ENCODE measurements around the gene STX11.
"Not testable (repeated sequence)": the region's sequence is repeated elsewhere in the genome, so short reads cannot be mapped to it uniquely, and the experiment has no call there.

Gene STX11

DNA sequence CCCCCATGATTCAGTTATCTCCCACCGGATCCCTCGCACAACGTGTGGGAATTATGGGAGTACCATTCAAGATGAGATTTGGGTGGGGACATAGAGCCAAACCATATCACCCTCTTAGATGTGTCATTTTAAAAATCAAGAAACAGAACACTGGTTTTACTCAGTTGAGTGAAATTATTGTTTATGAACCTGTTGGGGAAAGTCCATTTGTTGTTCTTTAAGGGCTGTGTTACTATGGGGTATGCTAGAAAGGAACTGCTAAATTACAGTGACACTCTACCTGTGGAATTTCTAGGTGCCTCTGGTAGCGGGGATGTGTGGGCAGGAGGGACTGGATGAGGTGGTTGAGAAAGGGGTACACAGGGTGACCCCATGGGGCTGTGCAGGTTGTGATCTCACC is 28.9 kb downstream of the STX11 start:
- no peak for DNase-seq

DNA sequence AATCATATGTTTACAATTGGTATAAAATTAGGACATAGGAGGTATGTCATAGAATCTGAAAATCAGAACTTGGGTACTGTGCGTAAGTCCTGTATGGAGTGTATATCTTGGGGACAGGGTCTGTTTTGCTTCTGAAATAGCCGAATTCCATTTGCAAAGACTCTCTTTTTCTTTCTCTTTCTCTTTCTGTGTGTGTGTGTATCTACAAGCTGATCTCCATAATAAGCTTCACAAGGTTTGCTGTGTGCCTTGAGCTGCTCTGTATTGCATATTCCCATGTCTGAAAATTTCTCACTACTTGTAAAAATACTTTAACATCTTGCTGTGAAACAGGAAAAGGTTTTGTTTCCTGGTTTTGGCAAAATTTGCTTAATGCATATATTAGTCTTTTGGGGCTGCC is 29.5 kb downstream of the STX11 start:
- DNase-seq = no peak

GRCh38 chr6:144180354-144180753 is 30.0 kb downstream of the STX11 start:
- not testable (repeated sequence) for DNase-seq

- DNase-seq = no peak
Observed at GRCh38 chr6:144181639-144182038, 31.3 kb downstream of the STX11 start.

- DNase-seq = not testable (repeated sequence)
Observed at GRCh38 chr6:144184186-144184585, 33.9 kb downstream of the STX11 start.

DNA sequence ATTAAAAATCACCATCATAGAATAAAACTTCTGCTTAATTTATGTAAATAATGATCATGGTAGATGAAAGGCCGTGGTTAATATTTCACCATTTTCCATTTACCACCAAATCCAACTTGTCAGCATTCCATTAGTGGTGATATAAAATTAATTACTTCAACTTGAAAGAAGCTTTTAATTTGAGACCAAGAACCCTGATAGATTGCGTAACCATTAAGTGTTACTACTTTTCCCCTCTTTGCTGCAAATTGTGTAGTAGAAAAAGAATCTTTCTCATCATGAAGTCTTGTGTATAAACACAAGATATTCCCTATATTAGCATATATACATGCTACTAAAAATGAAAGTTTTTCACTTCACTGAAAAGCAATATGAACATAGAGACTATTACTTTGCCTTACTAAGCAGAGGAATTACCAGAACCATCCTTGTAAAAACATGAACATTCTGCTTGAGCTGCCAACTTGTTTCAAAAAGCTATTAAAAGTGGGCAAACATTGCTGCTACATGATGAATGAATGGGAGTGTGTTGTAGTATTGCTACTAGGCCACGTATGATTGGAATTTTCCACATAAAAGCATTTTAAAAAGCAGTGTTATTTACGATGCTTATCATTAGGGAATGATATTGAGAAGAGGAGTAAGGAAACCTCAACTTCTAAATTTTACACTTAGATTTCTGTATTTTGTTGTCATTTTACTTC is 35.0 kb downstream of the STX11 start:
- DNase-seq = no peak

DNA sequence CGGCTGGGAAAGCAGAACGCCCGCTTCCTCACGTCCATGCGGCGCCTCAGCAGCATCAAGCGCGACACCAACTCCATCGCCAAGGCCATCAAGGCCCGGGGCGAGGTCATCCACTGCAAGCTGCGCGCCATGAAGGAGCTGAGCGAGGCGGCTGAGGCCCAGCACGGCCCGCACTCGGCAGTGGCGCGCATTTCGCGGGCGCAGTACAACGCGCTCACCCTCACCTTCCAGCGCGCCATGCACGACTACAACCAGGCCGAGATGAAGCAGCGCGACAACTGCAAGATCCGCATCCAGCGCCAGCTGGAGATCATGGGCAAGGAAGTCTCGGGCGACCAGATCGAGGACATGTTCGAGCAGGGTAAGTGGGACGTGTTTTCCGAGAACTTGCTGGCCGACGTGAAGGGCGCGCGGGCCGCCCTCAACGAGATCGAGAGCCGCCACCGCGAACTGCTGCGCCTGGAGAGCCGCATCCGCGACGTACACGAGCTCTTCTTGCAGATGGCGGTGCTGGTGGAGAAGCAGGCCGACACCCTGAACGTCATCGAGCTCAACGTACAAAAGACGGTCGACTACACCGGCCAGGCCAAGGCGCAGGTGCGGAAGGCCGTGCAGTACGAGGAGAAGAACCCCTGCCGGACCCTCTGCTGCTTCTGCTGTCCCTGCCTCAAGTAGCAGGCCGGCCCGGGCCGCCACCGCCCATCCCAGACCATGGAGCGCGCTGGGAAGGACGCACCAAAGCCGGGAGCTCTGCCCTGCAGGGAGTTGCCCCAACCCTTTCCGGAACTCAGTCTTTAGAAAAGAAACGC is 36.7 kb downstream of the STX11 start:
- no peak for DNase-seq

DNA sequence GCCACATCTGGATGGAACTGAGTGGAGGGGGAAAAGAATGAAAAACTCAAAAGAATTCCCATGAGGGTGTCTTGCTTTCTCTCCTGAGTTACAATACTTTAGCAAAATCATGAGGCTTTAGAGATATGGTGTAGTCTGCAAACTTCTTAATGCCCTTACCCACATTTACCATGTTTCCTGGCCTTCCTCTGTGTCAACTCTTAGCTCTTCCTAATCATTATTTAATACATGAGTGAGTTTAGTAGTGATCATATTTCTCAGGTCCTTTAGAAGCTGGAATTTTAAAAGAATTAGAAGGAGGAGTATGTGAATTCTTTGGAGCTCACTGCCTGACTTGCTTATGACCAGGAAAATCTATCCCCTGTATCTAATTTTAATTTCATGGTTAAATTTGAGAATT is 39.0 kb downstream of the STX11 start:
- no peak for DNase-seq

DNA sequence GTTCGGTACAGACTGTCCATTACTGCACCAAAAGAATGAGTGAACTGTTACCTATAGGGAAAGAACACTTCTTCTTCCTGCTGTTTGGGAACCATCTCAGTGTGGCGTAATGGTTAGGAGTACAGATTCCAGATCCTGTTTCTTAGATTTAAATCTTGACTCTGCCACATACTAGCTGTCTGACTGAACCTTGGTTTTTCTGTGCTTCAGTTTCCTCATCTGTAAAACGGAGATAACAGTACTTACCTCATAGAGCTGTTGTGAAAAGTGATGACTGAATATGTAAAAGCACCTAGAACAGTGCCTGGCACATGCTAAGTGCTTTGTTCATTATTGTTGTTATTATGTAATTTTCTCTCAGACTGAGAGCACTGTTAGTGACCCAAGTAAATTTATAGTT is 39.8 kb downstream of the STX11 start:
- DNase-seq = no peak

DNA sequence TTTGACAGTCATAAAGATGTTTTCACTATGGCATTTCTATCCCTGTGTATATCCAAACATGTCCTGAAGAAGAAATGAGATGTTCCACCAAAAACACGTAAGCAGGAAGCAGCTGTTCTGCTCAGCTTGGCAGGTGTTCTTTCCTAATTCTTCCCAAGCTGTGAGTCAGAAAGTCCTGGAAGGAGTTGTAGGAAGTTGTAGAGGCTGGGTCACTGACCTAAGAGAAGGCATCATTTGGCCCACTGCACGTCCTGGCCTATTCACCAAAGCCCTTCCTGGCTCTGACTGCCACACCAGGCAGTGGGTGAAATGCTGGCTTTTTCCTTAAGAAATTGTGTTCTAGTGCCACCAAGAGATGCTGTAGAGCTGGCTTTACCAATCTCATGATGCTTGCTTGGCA is 40.3 kb downstream of the STX11 start:
- no peak for DNase-seq

GRCh38 chr6:144193181-144193580 is 42.9 kb downstream of the STX11 start:
- DNase-seq = no peak

DNA sequence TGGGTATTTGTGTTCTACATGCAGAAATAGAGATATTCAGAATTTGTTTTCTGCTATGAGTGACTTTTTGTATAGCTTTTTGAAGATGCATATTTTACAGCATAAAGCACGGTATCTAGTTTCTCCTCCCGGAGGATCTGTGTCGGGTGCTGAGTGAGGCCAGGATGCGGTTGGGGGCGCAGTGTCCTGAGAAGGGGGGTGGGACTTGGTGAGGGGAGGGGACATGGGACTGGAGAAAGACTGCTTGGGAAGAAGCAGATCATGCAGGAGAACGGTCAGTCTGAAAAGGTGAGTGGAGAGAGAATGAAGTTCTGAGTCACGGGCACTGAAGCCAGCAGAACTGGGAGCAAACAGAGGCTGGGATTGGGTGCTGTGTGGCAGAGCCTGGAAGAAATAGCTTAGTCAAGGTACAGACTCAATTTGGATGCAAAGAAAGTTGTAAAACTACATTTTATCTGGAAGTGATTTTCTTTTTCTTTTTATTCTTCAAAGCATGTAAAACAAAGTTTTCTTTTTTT is 44.0 kb downstream of the STX11 start:
- DNase-seq = no peak

GRCh38 chr6:144195671-144196270 is 45.5 kb downstream of the STX11 start:
- DNase-seq = no peak

GRCh38 chr6:144197919-144198318 is 47.6 kb downstream of the STX11 start:
- DNase-seq = no peak

DNA sequence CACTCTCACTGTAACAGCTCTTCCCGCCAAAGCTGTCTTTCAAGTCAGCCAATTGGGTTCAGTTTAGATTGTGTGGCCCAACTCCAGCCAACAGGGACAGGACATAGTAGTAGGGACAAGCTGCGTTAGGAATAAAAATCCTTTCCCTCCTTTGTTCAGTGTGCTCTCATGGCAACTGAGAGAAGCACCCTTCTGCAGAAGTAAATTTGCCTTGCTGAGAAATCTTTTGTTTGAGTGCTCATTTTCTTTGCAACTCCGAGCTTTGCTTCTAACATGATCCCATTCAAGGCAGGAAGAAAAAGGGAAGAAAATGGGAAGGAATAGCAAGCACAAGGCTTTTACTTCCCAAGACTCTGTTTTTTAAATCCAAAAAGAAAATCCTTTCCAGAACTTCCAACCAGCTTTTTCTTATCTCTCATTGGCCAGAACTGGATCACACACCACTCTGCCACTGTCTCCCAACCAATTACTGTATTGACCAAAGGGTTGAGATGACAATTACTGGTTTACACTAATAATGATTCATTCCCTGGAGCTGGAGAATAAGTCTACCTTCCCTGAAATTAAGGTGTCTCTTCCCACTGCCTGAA is 52.7 kb downstream of the STX11 start:
- no peak for DNase-seq

GRCh38 chr6:144211160-144211559 is 60.8 kb downstream of the STX11 start:
- DNase-seq = no peak

DNA sequence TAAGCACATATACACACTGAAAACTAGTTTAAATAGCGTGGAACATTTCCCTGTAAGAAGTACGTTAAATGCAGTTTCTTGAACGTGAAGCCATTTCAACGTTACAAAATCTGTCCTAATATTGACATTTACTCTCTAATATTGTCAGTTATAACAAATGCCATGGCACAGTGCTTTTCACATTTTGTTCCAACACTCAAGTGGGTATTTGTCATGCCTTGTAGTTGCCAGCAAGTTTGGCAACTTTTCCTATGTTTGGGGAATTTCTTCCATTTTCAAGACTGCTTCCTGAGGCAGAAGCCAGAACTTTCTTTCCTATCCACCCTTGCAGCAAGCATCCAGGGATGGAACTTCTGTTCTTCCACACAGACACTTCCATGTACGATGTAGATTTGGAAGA is 63.0 kb downstream of the STX11 start:
- DNase-seq = no peak

- no peak for DNase-seq
Observed at GRCh38 chr6:144214029-144214428, 63.7 kb downstream of the STX11 start.

DNA sequence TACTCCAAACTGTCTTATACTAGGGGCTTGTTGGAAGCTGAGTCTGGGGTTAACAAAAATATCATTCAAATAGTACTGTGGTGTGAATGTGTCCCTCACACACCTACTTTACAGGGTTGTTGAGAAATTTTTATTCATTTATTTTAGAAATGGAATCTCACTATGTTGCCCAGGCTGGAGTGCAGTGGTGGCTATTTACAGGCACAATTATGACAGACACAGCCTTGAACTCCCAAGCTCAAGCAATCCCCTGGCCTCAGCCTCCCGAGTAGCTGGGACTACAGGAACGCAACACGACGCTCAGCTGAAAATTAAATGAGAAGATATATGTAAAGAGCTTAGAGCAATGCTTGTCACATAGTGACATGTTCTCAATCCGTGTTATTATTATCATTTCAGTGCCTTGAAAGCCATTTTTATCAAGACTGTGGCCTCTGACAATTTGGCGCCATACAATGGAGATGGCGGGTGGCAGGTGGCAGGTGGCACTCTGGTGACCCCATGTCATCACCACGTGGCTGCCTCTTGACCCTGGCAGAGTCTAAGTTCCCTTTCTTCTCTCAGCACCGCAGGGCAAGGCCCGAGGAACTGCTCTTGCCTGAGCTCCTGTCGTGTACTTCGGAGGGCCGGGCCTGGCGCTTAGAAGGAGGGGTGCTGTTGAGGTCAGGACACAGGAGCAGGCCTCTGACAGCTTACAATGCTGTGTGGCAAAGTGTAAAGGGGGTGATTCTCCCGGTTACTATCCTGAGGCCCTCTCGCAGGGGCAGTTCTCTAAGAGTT is 64.5 kb downstream of the STX11 start:
- DNase-seq = no peak

DNA sequence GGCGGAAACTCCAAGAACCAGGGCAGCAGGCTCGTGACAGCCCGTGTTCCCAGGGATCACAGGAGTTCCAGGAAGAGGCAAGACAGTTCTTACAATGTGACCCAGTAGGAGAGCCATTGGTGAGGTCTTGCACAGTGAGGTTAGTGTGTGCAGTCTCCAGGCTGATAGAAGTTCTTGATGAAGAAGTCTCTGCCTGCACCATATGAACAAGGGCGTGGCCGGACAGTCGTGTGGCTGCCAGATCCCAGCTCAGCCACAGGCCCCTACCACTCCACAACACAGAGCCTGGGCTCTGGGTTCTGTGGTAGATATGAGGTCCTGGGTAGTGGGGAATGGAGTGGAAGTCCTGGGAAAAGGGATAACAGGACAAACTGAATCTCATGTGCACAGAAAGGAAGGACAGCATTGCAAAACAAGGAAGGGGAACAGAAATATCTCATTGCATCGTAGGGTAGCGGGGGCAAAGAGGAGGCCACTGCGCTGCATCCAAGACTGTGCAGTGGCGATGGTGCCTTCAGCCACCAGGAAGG is 65.2 kb downstream of the STX11 start:
- DNase-seq = no peak

DNA sequence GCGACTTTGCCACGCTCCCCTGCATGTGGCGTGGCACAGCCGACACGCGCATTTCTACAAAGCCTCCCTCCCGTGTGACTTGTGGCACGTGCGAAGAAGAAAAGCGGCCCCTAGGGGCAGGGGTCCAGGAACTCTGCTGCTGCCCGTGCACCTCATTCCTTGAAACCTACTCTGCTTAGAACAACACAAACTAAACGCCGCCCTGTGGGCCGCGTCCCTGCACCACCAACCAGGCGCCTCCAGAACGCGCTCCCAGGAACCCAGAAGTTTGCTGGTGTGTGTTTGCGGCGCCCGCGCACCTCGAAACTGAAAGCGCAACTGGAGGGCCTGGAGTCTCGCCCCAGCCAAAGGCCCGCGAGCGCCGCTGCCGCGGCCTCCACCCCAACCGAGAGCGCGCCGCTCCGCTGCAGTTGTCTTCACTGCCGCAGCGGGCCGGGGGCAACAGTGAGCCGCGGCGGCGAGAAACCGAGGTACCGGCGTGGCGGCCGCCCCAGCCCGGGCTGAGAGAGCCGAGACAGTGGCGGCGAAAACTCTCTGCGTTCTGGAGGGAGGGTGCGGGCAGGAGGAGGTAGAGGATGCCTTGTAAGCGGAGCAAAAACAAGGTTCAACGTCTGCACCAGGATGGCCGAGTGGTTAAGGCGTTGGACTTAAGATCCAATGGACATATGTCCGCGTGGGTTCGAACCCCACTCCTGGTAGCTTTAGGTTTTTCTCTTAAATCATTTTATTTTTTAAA is 65.8 kb downstream of the STX11 start:
- peak; percentile 82 to 93 (median 86) for DNase-seq

All from activated naive CD4-positive, alpha-beta T cell (primary cell).